A549 (cell line): ENCODE results near the gene BCAS1.

Experiments used
- CBX8 ChIP-seq: fragments of 200-600 bp; sonication (generic); IDR thresholded peaks from 2 replicates; pipeline ENCODE4 v1.6.1; 2016
- CHD2 ChIP-seq: fragments of 150-350 bp; IDR thresholded peaks from 2 replicates; pipeline ENCODE4 v1.6.1; 2014; ENCODE audit warnings: low read length; ENCODE audit not compliant: partially characterized antibody
- EHMT2 ChIP-seq: fragments of 200-600 bp; sonication (generic); IDR thresholded peaks from 2 replicates; pipeline ENCODE4 v1.6.1; 2016; ENCODE audit warnings: antibody characterized with exemption, low read depth, mild to moderate bottlenecking, moderate library complexity
- EP300 ChIP-seq, 2 experiments: fragments of >200 bp; sonication (Bioruptor Twin); formaldehyde crosslinking; IDR thresholded peaks; 2 replicates in 1 of 2; 3 replicates in 1 of 2; pipeline ENCODE4 v1.6.1; 2016 to 2017
- FOSL2 ChIP-seq, 2 experiments: fragments of 450-650 bp in 1 of 2; fragments of >200 bp in 1 of 2; sonication (Bioruptor Twin) in 1 of 2; formaldehyde crosslinking; IDR thresholded peaks; 2 replicates each; pipeline versions ENCODE4 v1.5.0 to v1.6.1; 2016 to 2020; ENCODE audit warnings: mild to moderate bottlenecking in 1 of 2, moderate library complexity in 1 of 2
- JUNB ChIP-seq: fragments of >200 bp; sonication (Bioruptor Twin); formaldehyde crosslinking; IDR thresholded peaks from 2 replicates; pipeline ENCODE4 v1.6.1; 2016
- POLR2A ChIP-seq: IDR thresholded peaks from 2 replicates; pipeline ENCODE4 v1.6.1; 2012; ENCODE audit warnings: mild to moderate bottlenecking, low read length
- RAD21 ChIP-seq, 2 experiments: fragments of >200 bp in 1 of 2; sonication (Bioruptor Twin) in 1 of 2; formaldehyde crosslinking in 1 of 2; IDR thresholded peaks in 1 of 2; conservative IDR thresholded peaks in 1 of 2; 2 replicates in 1 of 2; 3 replicates in 1 of 2; pipeline ENCODE4 v1.6.1; 2012 to 2018; ENCODE audit warnings: inconsistent platforms in 1 of 2
- TP53 ChIP-seq: fragments of 250-450 bp; sonication (Bioruptor Pico); IDR thresholded peaks from 2 replicates; pipeline ENCODE4 v1.5.0; 2021; ENCODE audit warnings: mild to moderate bottlenecking, moderate library complexity
- TF ChIP-seq, protein P1 (sequence below): fragments of >200 bp; sonication (Bioruptor Twin); formaldehyde crosslinking; IDR thresholded peaks from 3 replicates; pipeline ENCODE4 v1.5.1; 2016
- TF ChIP-seq, protein P2 (sequence below): fragments of 200-600 bp; sonication (generic); IDR thresholded peaks from 2 replicates; pipeline ENCODE4 v1.6.1; 2016; ENCODE audit warnings: antibody characterized with exemption, mild to moderate bottlenecking, moderate library complexity
- TF ChIP-seq, protein P3 (sequence below): IDR thresholded peaks from 2 replicates; pipeline ENCODE4 v1.6.1; 2012; ENCODE audit warnings: low read depth, borderline replicate concordance
- TF ChIP-seq, protein P4 (sequence below): IDR thresholded peaks from 2 replicates; pipeline ENCODE4 v1.6.1; 2012

DNA sequence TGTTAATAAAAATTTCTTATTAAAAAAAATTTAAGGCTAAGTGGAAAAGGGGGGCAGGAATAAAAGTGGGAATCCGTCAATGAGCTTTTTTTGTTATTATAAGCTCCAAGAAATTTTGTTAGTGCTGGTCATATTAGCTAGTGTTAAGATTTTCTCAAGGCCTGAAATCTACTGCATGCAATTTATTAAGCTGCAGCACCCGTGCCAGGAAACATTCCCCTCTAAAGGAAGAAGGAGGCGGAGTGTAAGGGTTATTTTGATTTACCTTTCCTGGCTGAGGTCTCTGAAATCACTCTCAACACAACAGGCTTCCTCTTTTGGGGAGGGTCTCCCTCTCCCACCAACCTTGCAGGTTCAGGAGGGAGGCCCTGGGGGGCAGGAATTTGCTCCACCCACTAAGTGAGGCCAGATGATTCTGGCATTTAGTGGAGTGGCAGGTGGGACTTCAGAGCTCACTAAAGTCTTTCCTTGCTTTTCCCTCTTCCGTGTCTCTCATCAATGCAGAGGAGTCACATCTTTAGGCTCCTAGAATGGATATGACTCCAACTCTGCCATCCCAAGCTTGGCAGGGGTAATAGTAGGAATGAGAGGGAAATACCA is 168.8 kb downstream of the BCAS1 start:
- no peak for TF ChIP-seq POLR2A
- TF ChIP-seq, protein P1, sequence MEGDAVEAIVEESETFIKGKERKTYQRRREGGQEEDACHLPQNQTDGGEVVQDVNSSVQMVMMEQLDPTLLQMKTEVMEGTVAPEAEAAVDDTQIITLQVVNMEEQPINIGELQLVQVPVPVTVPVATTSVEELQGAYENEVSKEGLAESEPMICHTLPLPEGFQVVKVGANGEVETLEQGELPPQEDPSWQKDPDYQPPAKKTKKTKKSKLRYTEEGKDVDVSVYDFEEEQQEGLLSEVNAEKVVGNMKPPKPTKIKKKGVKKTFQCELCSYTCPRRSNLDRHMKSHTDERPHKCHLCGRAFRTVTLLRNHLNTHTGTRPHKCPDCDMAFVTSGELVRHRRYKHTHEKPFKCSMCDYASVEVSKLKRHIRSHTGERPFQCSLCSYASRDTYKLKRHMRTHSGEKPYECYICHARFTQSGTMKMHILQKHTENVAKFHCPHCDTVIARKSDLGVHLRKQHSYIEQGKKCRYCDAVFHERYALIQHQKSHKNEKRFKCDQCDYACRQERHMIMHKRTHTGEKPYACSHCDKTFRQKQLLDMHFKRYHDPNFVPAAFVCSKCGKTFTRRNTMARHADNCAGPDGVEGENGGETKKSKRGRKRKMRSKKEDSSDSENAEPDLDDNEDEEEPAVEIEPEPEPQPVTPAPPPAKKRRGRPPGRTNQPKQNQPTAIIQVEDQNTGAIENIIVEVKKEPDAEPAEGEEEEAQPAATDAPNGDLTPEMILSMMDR: no peak
- TF ChIP-seq CBX8: no peak
- TF ChIP-seq, protein P2, sequence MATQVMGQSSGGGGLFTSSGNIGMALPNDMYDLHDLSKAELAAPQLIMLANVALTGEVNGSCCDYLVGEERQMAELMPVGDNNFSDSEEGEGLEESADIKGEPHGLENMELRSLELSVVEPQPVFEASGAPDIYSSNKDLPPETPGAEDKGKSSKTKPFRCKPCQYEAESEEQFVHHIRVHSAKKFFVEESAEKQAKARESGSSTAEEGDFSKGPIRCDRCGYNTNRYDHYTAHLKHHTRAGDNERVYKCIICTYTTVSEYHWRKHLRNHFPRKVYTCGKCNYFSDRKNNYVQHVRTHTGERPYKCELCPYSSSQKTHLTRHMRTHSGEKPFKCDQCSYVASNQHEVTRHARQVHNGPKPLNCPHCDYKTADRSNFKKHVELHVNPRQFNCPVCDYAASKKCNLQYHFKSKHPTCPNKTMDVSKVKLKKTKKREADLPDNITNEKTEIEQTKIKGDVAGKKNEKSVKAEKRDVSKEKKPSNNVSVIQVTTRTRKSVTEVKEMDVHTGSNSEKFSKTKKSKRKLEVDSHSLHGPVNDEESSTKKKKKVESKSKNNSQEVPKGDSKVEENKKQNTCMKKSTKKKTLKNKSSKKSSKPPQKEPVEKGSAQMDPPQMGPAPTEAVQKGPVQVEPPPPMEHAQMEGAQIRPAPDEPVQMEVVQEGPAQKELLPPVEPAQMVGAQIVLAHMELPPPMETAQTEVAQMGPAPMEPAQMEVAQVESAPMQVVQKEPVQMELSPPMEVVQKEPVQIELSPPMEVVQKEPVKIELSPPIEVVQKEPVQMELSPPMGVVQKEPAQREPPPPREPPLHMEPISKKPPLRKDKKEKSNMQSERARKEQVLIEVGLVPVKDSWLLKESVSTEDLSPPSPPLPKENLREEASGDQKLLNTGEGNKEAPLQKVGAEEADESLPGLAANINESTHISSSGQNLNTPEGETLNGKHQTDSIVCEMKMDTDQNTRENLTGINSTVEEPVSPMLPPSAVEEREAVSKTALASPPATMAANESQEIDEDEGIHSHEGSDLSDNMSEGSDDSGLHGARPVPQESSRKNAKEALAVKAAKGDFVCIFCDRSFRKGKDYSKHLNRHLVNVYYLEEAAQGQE: no peak
- TF ChIP-seq RAD21 (conservative IDR thresholded peaks at IDR 0.05 in 1 of 2, IDR thresholded peaks at IDR 0.05 in 1 of 2): no peak
- TF ChIP-seq, protein P3, sequence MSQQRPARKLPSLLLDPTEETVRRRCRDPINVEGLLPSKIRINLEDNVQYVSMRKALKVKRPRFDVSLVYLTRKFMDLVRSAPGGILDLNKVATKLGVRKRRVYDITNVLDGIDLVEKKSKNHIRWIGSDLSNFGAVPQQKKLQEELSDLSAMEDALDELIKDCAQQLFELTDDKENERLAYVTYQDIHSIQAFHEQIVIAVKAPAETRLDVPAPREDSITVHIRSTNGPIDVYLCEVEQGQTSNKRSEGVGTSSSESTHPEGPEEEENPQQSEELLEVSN: no peak
- TF ChIP-seq EP300 (IDR thresholded peaks at IDR 0.05): no peak
- TF ChIP-seq JUNB: no peak
- TF ChIP-seq CHD2: no peak
- TF ChIP-seq, protein P4, sequence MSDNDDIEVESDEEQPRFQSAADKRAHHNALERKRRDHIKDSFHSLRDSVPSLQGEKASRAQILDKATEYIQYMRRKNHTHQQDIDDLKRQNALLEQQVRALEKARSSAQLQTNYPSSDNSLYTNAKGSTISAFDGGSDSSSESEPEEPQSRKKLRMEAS: no peak
- TF ChIP-seq TP53: no peak
- TF ChIP-seq EHMT2: no peak
- TF ChIP-seq FOSL2 (IDR thresholded peaks at IDR 0.05): no peak
- no peak for TF ChIP-seq FOSL2 (CRISPR knock-in tag; IDR thresholded peaks at IDR 0.05)
